Measurements from ENCODE around the gene ETV1. TPM values are rescaled to one million over a fixed set of nuclear protein-coding genes. Genes with fewer than 3 reads are reported as not detected.

The ETV1 gene
- polyA plus RNA-seq, 1 donor from 2014 or later: 1.5 TPM

- Histone ChIP-seq H3K9ac (ENCODE audit: low read length) (no peak overlapping the region), H4K20me1 (ENCODE audit: insufficient read depth) (no peaks in the 10 kb centered on the region), H3K79me2 (replicated peaks; ENCODE audit: insufficient read depth, low read length) (no peaks in the 10 kb centered on the region), H3K9me3 (ENCODE audit: low read length) (no peaks in the 10 kb centered on the region), H3F3A (ENCODE audit: insufficient read depth, low read length, poor library complexity, severe bottlenecking) (no peaks in the 10 kb centered on the region), H3K4me2 (ENCODE audit: low read length) (no peak overlapping the region), H3K9me2 (ENCODE audit: insufficient read depth, low read length) (no peaks in the 10 kb centered on the region), H3K36me3 (ENCODE audit: insufficient read depth, low read length) (no peaks in the 10 kb centered on the region), H3K27ac (ENCODE audit: low read length) (no peak overlapping the region), H3K27me3 (ENCODE audit: insufficient read depth, low read depth, low read length) (no peaks in the 10 kb centered on the region), H3K4me3 (ENCODE audit: low read length) (no peak overlapping the region), H2AFZ (ENCODE audit: low read depth, low read length) (no peak overlapping the region)
- TF ChIP-seq MXI1 (conservative IDR thresholded peaks at IDR 0.05; ENCODE audit: poor library complexity, severe bottlenecking) (no peak), EZH2 (IDR thresholded peaks at IDR 0.05; ENCODE audit: borderline replicate concordance, insufficient read depth, low read length, poor library complexity, severe bottlenecking) (no peak), RAD21 (conservative IDR thresholded peaks at IDR 0.05) (no peak), REST (IDR thresholded peaks at IDR 0.05; ENCODE audit: borderline replicate concordance) (no peak), SMC3 (conservative IDR thresholded peaks at IDR 0.05; ENCODE audit: poor library complexity) (no peak), TAF1 (IDR thresholded peaks at IDR 0.05; ENCODE audit: low read depth) (no peak), EP300 (conservative IDR thresholded peaks at IDR 0.05; ENCODE audit: poor library complexity, severe bottlenecking) (no peak)
Observed at GRCh38 chr7:13901577-13901976, 87.9 kb downstream of the ETV1 start.

- TF ChIP-seq TAF1 (IDR thresholded peaks at IDR 0.05; ENCODE audit: low read depth) (no peak), SMC3 (conservative IDR thresholded peaks at IDR 0.05; ENCODE audit: poor library complexity) (no peak), MXI1 (conservative IDR thresholded peaks at IDR 0.05; ENCODE audit: poor library complexity, severe bottlenecking) (no peak), POLR2AphosphoS5 (IDR thresholded peaks at IDR 0.05) (no peak), EZH2 (IDR thresholded peaks at IDR 0.05; ENCODE audit: borderline replicate concordance, insufficient read depth, low read length, poor library complexity, severe bottlenecking) (no peak), CTCF (IDR thresholded peaks at IDR 0.05; ENCODE audit: poor library complexity, severe bottlenecking) (no peak), REST (IDR thresholded peaks at IDR 0.05; ENCODE audit: borderline replicate concordance) (no peak), RAD21 (conservative IDR thresholded peaks at IDR 0.05) (no peak), EP300 (conservative IDR thresholded peaks at IDR 0.05; ENCODE audit: poor library complexity, severe bottlenecking) (no peak)
Observed at GRCh38 chr7:13898957-13899670, 90.4 kb downstream of the ETV1 start.

More at GRCh38 chr7:13898957-13899670, 90.4 kb downstream of the ETV1 start:
- Histone ChIP-seq H4K20me1 (ENCODE audit: insufficient read depth) (no peaks in the 10 kb centered on the region), H3K4me3 (ENCODE audit: low read length) (no peak overlapping the region), H3K9me2 (ENCODE audit: insufficient read depth, low read length) (no peaks in the 10 kb centered on the region), H3K27me3 (ENCODE audit: insufficient read depth, low read depth, low read length) (no peaks in the 10 kb centered on the region), H3F3A (ENCODE audit: insufficient read depth, low read length, poor library complexity, severe bottlenecking) (no peaks in the 10 kb centered on the region), H2AFZ (ENCODE audit: low read depth, low read length) (no peak overlapping the region), H3K79me2 (replicated peaks; ENCODE audit: insufficient read depth, low read length) (no peaks in the 10 kb centered on the region), H3K9ac (ENCODE audit: low read length) (no peak overlapping the region), H3K36me3 (ENCODE audit: insufficient read depth, low read length) (no peaks in the 10 kb centered on the region), H3K4me2 (ENCODE audit: low read length) (no peak overlapping the region), H3K9me3 (ENCODE audit: low read length) (no peaks in the 10 kb centered on the region), H3K27ac (ENCODE audit: low read length) (no peak overlapping the region)

Measured in neural cell (in vitro differentiated cells).